BJ (cell line): ENCODE results near the gene PRAMEF5. TPM values are rescaled to one million over a fixed set of nuclear protein-coding genes. Genes with fewer than 3 reads are reported as not detected.
"Not testable (repeated sequence)": the region's sequence is repeated elsewhere in the genome, so short reads cannot be mapped to it uniquely, and the experiment has no call there.

Source experiments
- CTCF ChIA-PET: fragments of 350-600 bp; formaldehyde crosslinking; extraction: SDS; loops from one replicate; lab custom pipeline; 2021; ENCODE audit warnings: antibody characterized with exemption, inconsistent platforms; lab: Yijun Ruan, JAX
- POLR2A ChIA-PET: fragments of 300-600 bp; sonication (Branson Sonifier 250); formaldehyde crosslinking; extraction: SDS; loops from one replicate; lab custom pipeline; 2021; ENCODE audit warnings: antibody characterized with exemption; lab: Charles Lee
- DNase-seq: peaks from one replicate; pipeline ENCODE4 v3.0.0-alpha.2; 2011; ENCODE audit warnings: low read depth
- H3K27me3 ChIP-seq: 2 replicates; pipeline ENCODE4 v1.6.0; 2011; ENCODE audit warnings: low read length; ENCODE audit not compliant: control insufficient read depth, insufficient read depth
- H3K36me3 ChIP-seq: 2 replicates; pipeline ENCODE4 v1.5.1; 2011; ENCODE audit warnings: low read length; ENCODE audit not compliant: control insufficient read depth, insufficient read depth
- H3K4me3 ChIP-seq: 2 replicates; pipeline ENCODE4 v1.5.1; 2011; ENCODE audit warnings: low read depth, mild to moderate bottlenecking, control low read depth, low read length
- polyA plus RNA-seq: library from polyadenylated mRNA; depleted of rRNA; stranded (reverse); fragments of >200 nt; gene quantifications from 2 replicates; pipeline ENCODE4 v1.2.3, GENCODE V29; 2011; rRNA removed
- small RNA-seq: library from RNA; depleted of rRNA; stranded (forward); fragments of <200 nt; gene quantifications from one replicate; pipeline ENCODE3, GENCODE V24; 2012; ENCODE audit warnings: low replicate concordance, low read depth; ENCODE audit not compliant: insufficient read length

Gene PRAMEF5
- polyA plus RNA-seq, 1 experiment: not detected

GRCh38 chr1:13265124-13265523 is 11.1 kb downstream of the PRAMEF5 start:
- DNase-seq, H3K36me3 ChIP-seq, CTCF ChIA-PET, H3K27me3 ChIP-seq, POLR2A ChIA-PET, H3K4me3 ChIP-seq: not testable (repeated sequence)

- H3K4me3 ChIP-seq, DNase-seq, CTCF ChIA-PET, POLR2A ChIA-PET, H3K27me3 ChIP-seq, H3K36me3 ChIP-seq: not testable (repeated sequence)
Observed at GRCh38 chr1:13277016-13277415, 23.0 kb downstream of the PRAMEF5 start.

GRCh38 chr1:13279617-13280016 is 25.6 kb downstream of the PRAMEF5 start:
- CTCF ChIA-PET: not testable (repeated sequence)

GRCh38 chr1:13285037-13285436 is 31.0 kb downstream of the PRAMEF5 start, which contains the start of gene PRAMEF8:
Gene PRAMEF8 (minus strand): TSS chr1:13285137. CDS start chr1:13284091, 1,046 bp downstream.
- POLR2A ChIA-PET, H3K27me3 ChIP-seq, H3K36me3 ChIP-seq, H3K4me3 ChIP-seq, CTCF ChIA-PET, DNase-seq: not testable (repeated sequence)

More at GRCh38 chr1:13279617-13280016, 25.6 kb downstream of the PRAMEF5 start:
- H3K4me3 ChIP-seq, H3K27me3 ChIP-seq, DNase-seq, H3K36me3 ChIP-seq, POLR2A ChIA-PET: not testable (repeated sequence)

- DNase-seq, H3K4me3 ChIP-seq, CTCF ChIA-PET, POLR2A ChIA-PET, H3K36me3 ChIP-seq, H3K27me3 ChIP-seq: not testable (repeated sequence)
Observed at GRCh38 chr1:13289030-13289429, 35.0 kb downstream of the PRAMEF5 start.

GRCh38 chr1:13297216-13297931 is 43.4 kb downstream of the PRAMEF5 start:
- H3K36me3 ChIP-seq, H3K27me3 ChIP-seq, DNase-seq, H3K4me3 ChIP-seq, CTCF ChIA-PET, POLR2A ChIA-PET: not testable (repeated sequence)

- POLR2A ChIA-PET, DNase-seq, H3K36me3 ChIP-seq, CTCF ChIA-PET, H3K27me3 ChIP-seq, H3K4me3 ChIP-seq: not testable (repeated sequence)
Observed at GRCh38 chr1:13298699-13299098, 44.7 kb downstream of the PRAMEF5 start.

- H3K27me3 ChIP-seq, DNase-seq, H3K36me3 ChIP-seq, POLR2A ChIA-PET, CTCF ChIA-PET, H3K4me3 ChIP-seq: not testable (repeated sequence)
Observed at GRCh38 chr1:13302197-13302596, 48.2 kb downstream of the PRAMEF5 start.

GRCh38 chr1:13303239-13303638 is 49.2 kb downstream of the PRAMEF5 start, which contains the start of gene PRAMEF33:
Gene PRAMEF33 (plus strand): TSS chr1:13303539. CDS start chr1:13305955, 2,416 bp downstream.
- H3K4me3 ChIP-seq, CTCF ChIA-PET, POLR2A ChIA-PET, H3K27me3 ChIP-seq, DNase-seq, H3K36me3 ChIP-seq: not testable (repeated sequence)

Small RNA genes within 50 kb of the gene (small RNA-seq; reads per million reads assigned to genes)
- gene RNU6-771P: not detected

Other genes starting within 250 kb of the PRAMEF5 start
- not detected in 2 replicates for gene PRAMEF27, start 197.6 kb upstream of the PRAMEF5 start, polyA plus RNA-seq
- gene HNRNPCL3, start 193.4 kb upstream of the PRAMEF5 start, polyA plus RNA-seq: not detected in 2 replicates
- not detected in 2 replicates for gene PRAMEF25, start 183.4 kb upstream of the PRAMEF5 start, polyA plus RNA-seq
- not detected in 2 replicates for gene HNRNPCL2, start 137.3 kb upstream of the PRAMEF5 start, polyA plus RNA-seq
- not detected in 2 replicates for gene PRAMEF26, start 98.2 kb upstream of the PRAMEF5 start, polyA plus RNA-seq
- not detected in 2 replicates for gene HNRNPCL4, start 88.6 kb upstream of the PRAMEF5 start, polyA plus RNA-seq
- gene PRAMEF9, start 82.3 kb upstream of the PRAMEF5 start, polyA plus RNA-seq: not detected in 2 replicates
- not detected in 2 replicates for gene PRAMEF13, start 52.8 kb upstream of the PRAMEF5 start, polyA plus RNA-seq
- gene PRAMEF18, start 28.0 kb upstream of the PRAMEF5 start, polyA plus RNA-seq: not detected in 2 replicates
- gene PRAMEF8, start 30.9 kb downstream of the PRAMEF5 start, polyA plus RNA-seq: not detected in 2 replicates
- not detected in 2 replicates for gene PRAMEF33, start 49.3 kb downstream of the PRAMEF5 start, polyA plus RNA-seq
- not detected in 2 replicates for gene PRAMEF15, start 61.4 kb downstream of the PRAMEF5 start, polyA plus RNA-seq
- gene PRAMEF14, start 92.9 kb downstream of the PRAMEF5 start, polyA plus RNA-seq: not detected in 2 replicates
- not detected in 2 replicates for gene PRAMEF19, start 117.7 kb downstream of the PRAMEF5 start, polyA plus RNA-seq
- not detected in 2 replicates for gene PRAMEF17, start 135.4 kb downstream of the PRAMEF5 start, polyA plus RNA-seq
- not detected in 2 replicates for gene PRAMEF20, start 156.3 kb downstream of the PRAMEF5 start, polyA plus RNA-seq